Astrocyte (in vitro differentiated cells and primary cell): ENCODE measurements around the gene REG4. TPM values are rescaled to one million over a fixed set of nuclear protein-coding genes. Genes with fewer than 3 reads are reported as not detected.

ENCODE experiments used
- DNase-seq: peaks from one replicate; pipeline ENCODE4 v3.0.0-alpha.2; 2010; ENCODE audit warnings: low read depth
- FAIRE-seq: peaks from 2 replicates; lab custom pipeline; 2011; peaks lifted over from hg19 to GRCh38; lab: Jason Lieb, UNC
- H2AFZ ChIP-seq: 2 replicates; pipeline ENCODE4 v1.6.0; 2012; ENCODE audit warnings: low read depth, low read length, inconsistent platforms
- H3K27ac ChIP-seq: 2 replicates; pipeline ENCODE4 v1.5.1; 2011; ENCODE audit warnings: low read depth, low read length, inconsistent platforms
- H3K27me3 ChIP-seq: 2 replicates; pipeline ENCODE4 v1.6.0; 2011; ENCODE audit warnings: low read length, inconsistent platforms; ENCODE audit not compliant: insufficient read depth
- H3K36me3 ChIP-seq: 2 replicates; pipeline ENCODE4 v1.5.1; 2011; ENCODE audit warnings: low read length, inconsistent platforms; ENCODE audit not compliant: insufficient read depth
- H3K4me1 ChIP-seq: 2 replicates; pipeline ENCODE4 v1.5.1; 2011; ENCODE audit warnings: low read length, inconsistent platforms; ENCODE audit not compliant: insufficient read depth
- H3K4me2 ChIP-seq: 2 replicates; pipeline ENCODE4 v1.6.0; 2012; ENCODE audit warnings: low read length, inconsistent platforms
- H3K4me3 ChIP-seq: 2 replicates; pipeline ENCODE4 v1.5.1; 2011; ENCODE audit warnings: low read depth, mild to moderate bottlenecking, low read length, inconsistent platforms; ENCODE audit not compliant: insufficient read depth
- H3K79me2 ChIP-seq: 2 replicates; pipeline ENCODE4 v1.6.0; 2012; ENCODE audit warnings: mild to moderate bottlenecking, low read length, inconsistent platforms; ENCODE audit not compliant: insufficient read depth
- H3K9ac ChIP-seq: 2 replicates; pipeline ENCODE4 v1.6.0; 2012; ENCODE audit warnings: mild to moderate bottlenecking, low read length, inconsistent platforms
- H3K9me3 ChIP-seq: 2 replicates; pipeline ENCODE4 v1.5.1; 2012; ENCODE audit warnings: low read depth, mild to moderate bottlenecking, low read length, inconsistent platforms; ENCODE audit not compliant: insufficient read depth
- H4K20me1 ChIP-seq: 2 replicates; pipeline ENCODE4 v1.6.0; 2012; ENCODE audit warnings: low read length, inconsistent platforms; ENCODE audit not compliant: insufficient read depth
- H3K27ac Mint-ChIP-seq: one replicate; pipeline ENCODE4 v1.8.0; 2021; ENCODE audit warnings: mild to moderate bottlenecking, mixed read lengths; ENCODE audit not compliant: unreplicated experiment
- H3K27me3 Mint-ChIP-seq: one replicate; pipeline ENCODE4 v1.8.0; 2021; ENCODE audit warnings: low read depth, mixed read lengths; ENCODE audit not compliant: unreplicated experiment
- H3K36me3 Mint-ChIP-seq: one replicate; pipeline ENCODE4 v1.8.0; 2021; ENCODE audit warnings: low read depth, mixed read lengths; ENCODE audit not compliant: unreplicated experiment
- H3K4me1 Mint-ChIP-seq: one replicate; pipeline ENCODE4 v1.8.0; 2021; ENCODE audit warnings: low read depth, mixed read lengths; ENCODE audit not compliant: unreplicated experiment
- H3K4me3 Mint-ChIP-seq: one replicate; pipeline ENCODE4 v1.8.0; 2021; ENCODE audit warnings: mild to moderate bottlenecking, moderate library complexity, mixed read lengths; ENCODE audit not compliant: unreplicated experiment
- H3K9me3 Mint-ChIP-seq: one replicate; pipeline ENCODE4 v1.8.0; 2021; ENCODE audit warnings: mild to moderate bottlenecking, mixed read lengths; ENCODE audit not compliant: unreplicated experiment
- CTCF ChIP-seq: IDR thresholded peaks from 2 replicates; pipeline ENCODE4 v1.5.1; 2011; ENCODE audit warnings: low read depth, mild to moderate bottlenecking, inconsistent platforms, low read length, moderate library complexity; ENCODE audit not compliant: insufficient read depth
- EZH2 ChIP-seq: IDR thresholded peaks from 2 replicates; pipeline ENCODE4 v1.6.1; 2012; ENCODE audit warnings: mild to moderate bottlenecking, low read length, inconsistent platforms; ENCODE audit not compliant: insufficient read depth
- total RNA-seq: library from RNA; stranded (reverse); gene quantifications from 2 replicates; pipeline ENCODE4 v1.2.1, GENCODE V29; 2021

REG4 gene
- total RNA-seq, 1 donor from 2014 or later: not detected

- TF ChIP-seq EZH2 (no peak), CTCF (no peak)
- H3K4me1 Mint-ChIP-seq: no peaks in the 10 kb centered on the region
- H3K27ac Mint-ChIP-seq: no peak overlapping the region
- H3K4me3 ChIP-seq: no peak overlapping the region
- H3K79me2 ChIP-seq: no peaks in the 10 kb centered on the region
- H4K20me1 ChIP-seq: no peaks in the 10 kb centered on the region
- no peak overlapping the region for H3K9ac ChIP-seq
- no peaks in the 10 kb centered on the region for H3K4me1 ChIP-seq
- DNase-seq: no peak
- no peaks in the 10 kb centered on the region for H3K36me3 ChIP-seq
- H3K27ac ChIP-seq: no peak overlapping the region
- no peaks in the 10 kb centered on the region for H3K27me3 Mint-ChIP-seq
- no peak overlapping the region for H2AFZ ChIP-seq
- no peak for FAIRE-seq
- no peaks in the 10 kb centered on the region for H3K9me3 Mint-ChIP-seq
- H3K4me3 Mint-ChIP-seq: no peak overlapping the region
- no peaks in the 10 kb centered on the region for H3K36me3 Mint-ChIP-seq
- H3K9me3 ChIP-seq: no peaks in the 10 kb centered on the region
- no peak overlapping the region for H3K4me2 ChIP-seq
- H3K27me3 ChIP-seq: no peaks in the 10 kb centered on the region
These were observed 17.0 kb upstream of the REG4 start for GRCh38 chr1:119828266-119828665.

GRCh38 chr1:119827010-119827409 is 15.8 kb upstream of the REG4 start:
- Mint-ChIP-seq H3K36me3 (no peaks in the 10 kb centered on the region), H3K4me3 (no peak overlapping the region), H3K27ac (no peak overlapping the region), H3K27me3 (no peaks in the 10 kb centered on the region), H3K9me3 (no peaks in the 10 kb centered on the region), H3K4me1 (no peaks in the 10 kb centered on the region)
- no peaks in the 10 kb centered on the region for H4K20me1 ChIP-seq
- no peak for FAIRE-seq
- TF ChIP-seq CTCF (peak; percentile 44), EZH2 (no peak)
- peaks cover 2% of the 10 kb centered on the region for H3K27me3 ChIP-seq
- no peak for DNase-seq
- H3K4me2 ChIP-seq: no peak overlapping the region
- no peaks in the 10 kb centered on the region for H3K79me2 ChIP-seq
- H3K36me3 ChIP-seq: no peaks in the 10 kb centered on the region
- H3K4me3 ChIP-seq: no peak overlapping the region
- no peak overlapping the region for H3K27ac ChIP-seq
- no peaks in the 10 kb centered on the region for H3K4me1 ChIP-seq
- H2AFZ ChIP-seq: no peak overlapping the region
- H3K9me3 ChIP-seq: no peaks in the 10 kb centered on the region
- no peak overlapping the region for H3K9ac ChIP-seq

- peaks cover 2% of the 10 kb centered on the region for H3K27me3 ChIP-seq
- no peak overlapping the region for H3K9ac ChIP-seq
- H3K9me3 ChIP-seq: no peaks in the 10 kb centered on the region
- H3K36me3 ChIP-seq: no peaks in the 10 kb centered on the region
- TF ChIP-seq CTCF (no peak), EZH2 (no peak)
- FAIRE-seq (no peak), DNase-seq (no peak)
- no peaks in the 10 kb centered on the region for H3K79me2 ChIP-seq
- Mint-ChIP-seq H3K27ac (no peak overlapping the region), H3K4me1 (no peaks in the 10 kb centered on the region), H3K9me3 (no peaks in the 10 kb centered on the region), H3K36me3 (no peaks in the 10 kb centered on the region), H3K27me3 (no peaks in the 10 kb centered on the region), H3K4me3 (no peak overlapping the region)
- no peaks in the 10 kb centered on the region for H4K20me1 ChIP-seq
- H3K4me2 ChIP-seq: no peak overlapping the region
- H3K4me1 ChIP-seq: no peaks in the 10 kb centered on the region
- H3K27ac ChIP-seq: no peak overlapping the region
- H2AFZ ChIP-seq: no peak overlapping the region
- no peak overlapping the region for H3K4me3 ChIP-seq
These were observed 11.1 kb upstream of the REG4 start for GRCh38 chr1:119822406-119822805.
